Medulla oblongata (tissue), 1 donor: Measurements from ENCODE around the gene TSPAN18.
A peak's percentile ranks its signal among the peaks of the same experiment; 100 is the strongest.

ENCODE experiments used
- DNase-seq: peaks from one replicate; pipeline ENCODE4 v3.0.0-alpha.2; 2015; ENCODE audit errors: extremely low spot score

Gene TSPAN18

GRCh38 chr11:44887636-44888035 is 160.9 kb downstream of the TSPAN18 start:
- no peak for DNase-seq

DNA sequence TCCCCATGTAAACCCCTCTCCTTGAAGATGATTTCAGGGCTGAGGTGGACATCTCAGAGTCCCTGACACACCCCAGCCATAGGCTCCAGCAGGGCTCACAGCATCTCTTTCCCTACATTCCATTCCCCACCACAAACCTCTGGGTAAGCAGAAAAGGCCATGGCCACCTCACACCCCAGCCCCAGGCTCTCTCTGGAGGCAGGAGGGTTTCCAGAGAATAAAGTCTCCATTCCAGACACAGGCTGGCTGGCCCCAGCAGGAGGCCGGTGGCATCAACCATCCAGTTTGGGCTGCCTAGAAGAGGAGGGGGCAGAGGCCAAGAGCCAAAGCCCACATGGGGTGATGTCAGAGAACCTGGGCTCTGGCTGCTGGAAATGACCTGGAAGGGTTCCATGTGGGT is 162.5 kb downstream of the TSPAN18 start:
- DNase-seq: no peak

GRCh38 chr11:44892843-44893242 is 166.1 kb downstream of the TSPAN18 start:
- DNase-seq: no peak

- peak; percentile 36 for DNase-seq
These were observed 166.6 kb downstream of the TSPAN18 start for GRCh38 chr11:44893308-44893822.

GRCh38 chr11:44893846-44894617 is 167.3 kb downstream of the TSPAN18 start:
- peak; percentile 82 for DNase-seq

- DNase-seq: no peak
These were observed 173.2 kb downstream of the TSPAN18 start for GRCh38 chr11:44899959-44900358.

DNA sequence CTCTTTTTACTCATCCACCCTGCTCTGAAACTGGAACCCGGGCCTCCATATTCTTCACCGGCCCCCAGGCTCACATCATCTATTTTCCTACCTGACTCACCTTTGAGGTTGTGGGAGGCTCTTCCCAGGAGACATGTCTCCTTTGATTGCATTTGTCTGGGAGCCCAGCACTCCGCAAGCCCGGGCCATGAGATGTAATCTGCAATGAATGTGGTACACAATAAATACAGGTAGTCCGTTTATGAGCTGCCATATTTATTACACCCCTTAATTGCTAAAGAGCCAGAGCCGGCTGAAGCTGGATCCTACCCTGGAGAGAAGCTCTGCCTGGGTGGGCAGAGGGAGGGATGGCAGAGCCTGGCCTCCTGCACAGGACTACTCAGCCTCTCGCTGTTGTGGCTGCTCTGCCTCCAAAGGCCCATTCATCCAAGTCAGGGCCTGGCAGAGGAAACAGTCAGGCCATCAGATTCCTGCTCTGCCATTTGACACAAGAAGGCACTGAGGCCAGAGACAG is 174.4 kb downstream of the TSPAN18 start:
- no peak for DNase-seq

GRCh38 chr11:44901786-44902185 is 175.0 kb downstream of the TSPAN18 start:
- no peak for DNase-seq

DNA sequence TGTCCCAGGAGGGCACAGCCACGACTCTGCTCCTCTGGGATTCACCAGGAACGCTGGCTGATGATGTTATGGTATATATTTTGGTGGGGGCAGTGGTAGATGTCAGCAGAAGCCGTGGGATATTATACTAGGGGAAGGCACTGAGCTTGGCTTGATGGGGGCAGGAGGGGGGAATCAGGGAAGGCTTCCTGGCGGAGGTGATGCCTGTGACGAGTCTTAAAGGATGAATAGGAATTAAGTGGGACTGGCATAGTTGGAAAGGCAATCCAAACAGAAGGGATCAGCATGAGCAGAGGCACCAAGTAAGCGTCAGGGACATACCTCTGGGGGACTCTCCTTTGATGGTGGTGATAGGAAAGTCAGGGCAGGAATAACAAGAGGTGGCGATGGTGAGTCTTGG is 176.3 kb downstream of the TSPAN18 start:
- DNase-seq: no peak

DNA sequence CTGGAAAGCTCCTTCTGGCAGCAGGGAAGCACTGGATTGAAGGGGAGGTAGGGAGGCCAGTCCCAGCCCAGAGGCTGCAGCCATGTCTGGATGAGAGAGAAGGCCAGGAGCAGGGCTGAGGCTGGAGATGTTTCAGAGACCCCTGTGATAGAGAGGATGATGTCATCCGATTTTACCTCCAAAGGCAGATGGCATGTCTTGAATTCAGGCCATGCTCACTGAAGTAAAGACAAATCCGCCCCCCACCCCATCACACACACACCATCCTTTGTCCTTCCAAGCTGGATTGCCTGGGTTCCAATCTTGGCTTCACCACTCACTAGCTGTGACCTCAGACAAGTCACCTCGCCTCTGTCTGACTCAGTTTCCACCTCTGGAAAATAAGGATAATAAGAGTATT is 176.8 kb downstream of the TSPAN18 start:
- DNase-seq: no peak

DNA sequence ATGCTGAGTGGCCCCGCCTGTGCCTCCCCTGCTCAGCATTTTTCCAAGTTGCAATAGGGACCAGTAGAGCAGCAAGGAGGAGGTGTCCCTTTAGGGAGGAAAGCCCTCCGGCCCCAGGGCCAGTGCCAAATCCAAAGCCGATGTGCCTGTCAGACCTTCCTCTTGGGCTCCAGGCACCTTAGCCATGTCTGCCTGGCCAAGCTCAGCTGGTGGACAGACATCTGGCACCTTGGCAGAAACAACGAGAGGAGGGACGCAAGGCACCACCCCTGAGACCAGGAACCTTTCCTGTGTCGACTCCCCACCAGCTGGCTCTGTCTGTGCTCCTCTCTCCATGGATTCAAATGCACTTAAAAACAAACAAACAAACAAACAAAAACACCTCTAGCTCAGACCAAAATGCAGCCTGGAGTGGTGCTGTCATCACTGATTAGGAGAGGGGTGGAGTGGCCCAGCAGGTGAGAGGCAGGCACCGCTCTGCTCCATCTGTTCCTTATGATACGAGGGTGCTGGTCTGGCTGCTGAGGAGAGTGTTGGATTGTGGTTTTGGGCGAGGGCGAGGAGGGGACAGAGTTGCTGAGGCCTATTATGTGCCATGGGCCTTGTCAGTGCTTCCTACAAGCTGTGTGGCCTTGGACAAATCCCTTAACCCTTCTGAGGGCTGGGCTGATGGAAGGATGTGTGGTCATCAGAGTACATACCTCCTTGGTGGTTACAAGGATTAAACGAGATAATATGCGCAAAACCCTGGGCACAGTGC is 177.7 kb downstream of the TSPAN18 start:
- no peak for DNase-seq

DNA sequence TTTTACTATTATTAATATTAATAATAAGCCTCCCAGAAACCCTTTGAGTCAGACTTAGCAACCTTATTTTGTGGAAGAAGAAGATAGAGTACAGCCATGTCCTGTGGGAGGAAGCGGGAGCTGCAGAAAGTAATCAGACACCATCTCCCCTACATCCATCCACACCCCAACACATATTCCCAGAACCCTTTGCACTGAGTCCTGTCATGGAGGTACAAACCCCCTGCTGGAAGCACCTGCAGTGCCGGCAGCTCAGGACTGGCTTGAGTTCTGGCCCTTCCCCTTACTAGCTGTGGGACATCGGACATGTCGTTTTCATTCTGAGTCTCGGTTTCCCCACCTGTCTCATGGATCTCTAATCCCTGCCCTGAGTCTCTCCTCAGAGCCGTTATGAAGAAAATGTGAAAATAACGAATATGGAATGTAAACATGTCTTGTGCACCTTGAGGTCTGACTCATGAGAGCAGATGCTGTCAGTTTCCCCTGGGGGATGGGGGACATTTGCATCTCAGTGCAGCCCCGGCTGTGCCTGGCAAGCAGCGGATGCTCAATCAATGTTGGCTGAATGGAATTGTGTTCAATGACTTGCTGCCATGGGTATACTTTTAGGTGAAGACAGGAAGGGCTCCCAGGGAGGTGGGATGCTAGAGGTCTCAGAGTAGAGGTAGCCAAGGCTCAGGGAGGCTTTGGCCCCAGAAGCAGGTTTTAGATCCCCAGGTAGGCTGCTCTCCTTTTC is 178.5 kb downstream of the TSPAN18 start:
- DNase-seq: no peak

DNA sequence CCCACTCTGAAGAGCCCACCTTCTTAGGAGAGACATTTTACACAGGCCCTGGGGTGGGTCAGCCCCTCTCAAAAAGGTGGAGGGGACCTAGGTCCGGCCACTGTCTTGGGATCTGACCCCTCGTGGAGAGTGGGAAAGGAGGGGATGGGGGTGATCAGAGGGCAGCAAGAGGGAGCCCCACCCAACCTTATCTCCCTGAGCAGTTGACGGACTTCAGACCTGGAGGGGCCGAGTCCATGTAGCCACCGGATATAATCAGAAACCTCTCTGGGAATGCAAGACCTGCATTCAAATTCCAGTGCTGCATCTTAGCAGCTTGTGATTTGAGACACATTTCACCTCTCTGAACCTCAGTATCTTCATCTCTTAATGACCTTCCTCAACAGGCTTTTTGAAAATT is 179.9 kb downstream of the TSPAN18 start:
- no peak for DNase-seq

DNA sequence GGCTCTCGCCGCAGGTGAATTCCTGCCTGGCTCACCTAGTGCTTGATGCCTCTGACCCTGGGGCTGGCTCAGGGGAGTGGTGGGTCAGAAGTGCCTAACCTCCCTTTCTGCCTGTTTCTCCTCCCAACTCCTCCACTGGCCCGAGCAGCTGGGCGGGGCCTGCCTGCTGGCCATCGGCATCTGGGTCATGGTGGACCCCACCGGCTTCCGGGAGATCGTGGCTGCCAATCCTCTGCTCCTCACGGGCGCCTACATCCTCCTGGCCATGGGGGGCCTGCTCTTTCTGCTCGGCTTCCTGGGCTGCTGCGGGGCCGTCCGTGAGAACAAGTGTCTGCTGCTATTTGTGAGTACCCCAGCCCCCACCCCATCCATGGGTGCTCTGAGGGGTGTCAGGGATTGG is 182.8 kb downstream of the TSPAN18 start:
- DNase-seq: no peak

DNA sequence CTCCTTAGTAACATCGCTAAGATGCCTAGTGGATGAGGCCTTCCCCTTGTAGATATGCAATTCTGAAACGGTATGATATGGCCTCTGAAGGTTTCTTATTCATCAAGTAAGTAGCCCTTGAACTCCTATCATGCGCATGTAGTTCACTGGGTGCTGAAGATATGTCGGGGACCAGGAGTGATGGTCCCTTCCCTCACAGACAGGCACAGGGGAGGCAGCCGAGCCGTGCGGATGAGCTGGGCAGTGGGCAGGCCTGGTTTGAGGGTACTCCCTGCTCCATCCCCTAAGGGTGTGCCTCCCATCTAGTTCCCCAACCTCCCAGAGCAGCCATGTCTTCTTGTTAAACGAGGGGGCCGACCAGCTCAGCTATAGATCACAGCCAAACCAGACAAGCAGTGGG is 183.8 kb downstream of the TSPAN18 start:
- DNase-seq: no peak

GRCh38 chr11:44911029-44911814 is 184.5 kb downstream of the TSPAN18 start:
- peak; percentile 96 for DNase-seq

- no peak for DNase-seq
These were observed 185.7 kb downstream of the TSPAN18 start for GRCh38 chr11:44912270-44912987.

- no peak for DNase-seq
These were observed 186.7 kb downstream of the TSPAN18 start for GRCh38 chr11:44913502-44913901.

DNA sequence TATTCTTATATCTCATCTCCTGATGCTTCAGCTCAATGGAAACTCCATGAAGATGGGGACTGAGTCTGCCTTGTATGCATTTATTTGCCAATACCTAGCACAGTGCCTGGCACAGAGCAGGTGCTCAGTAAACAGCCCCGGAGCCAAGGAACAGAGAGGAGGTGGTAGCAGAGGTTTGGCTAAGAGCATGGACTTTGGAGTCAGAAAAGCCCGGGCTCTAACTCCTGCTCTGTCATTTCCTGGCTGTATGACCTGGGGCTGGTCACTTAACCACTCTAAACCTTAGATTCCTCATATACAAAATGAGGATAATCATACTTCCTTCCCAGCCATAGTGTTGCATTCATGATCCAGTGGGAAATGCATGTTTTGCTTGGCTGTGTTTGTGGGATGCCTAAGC is 187.3 kb downstream of the TSPAN18 start:
- no peak for DNase-seq

- DNase-seq: no peak
These were observed 188.2 kb downstream of the TSPAN18 start for GRCh38 chr11:44915004-44915403.

DNA sequence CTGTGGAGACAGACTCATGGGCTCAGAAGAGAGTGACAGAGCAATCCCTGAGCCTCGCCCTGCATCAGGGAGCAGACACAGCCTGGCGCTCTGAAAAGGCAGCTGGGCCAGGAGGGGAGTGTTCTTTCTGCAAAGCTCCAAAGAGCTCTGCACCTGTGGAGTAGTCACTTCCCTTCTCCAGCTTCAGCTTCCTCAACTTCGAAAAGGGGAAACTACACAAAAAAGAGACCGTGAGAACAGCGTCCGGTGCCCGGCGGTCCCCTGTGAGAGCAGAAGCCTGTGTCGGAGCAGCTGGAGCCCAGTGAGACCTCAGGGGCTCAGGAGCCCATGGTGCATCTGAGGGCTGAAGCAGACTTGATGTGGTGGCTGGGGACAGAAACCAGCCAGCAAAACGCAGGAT is 188.9 kb downstream of the TSPAN18 start:
- DNase-seq: peak; percentile 22
